SW 1271 (cell line): ENCODE results near the gene TOR4A.
"Not testable (repeated sequence)": the region's sequence is repeated elsewhere in the genome, so short reads cannot be mapped to it uniquely, and the experiment has no call there.

Experiments used
- DNase-seq, 2 experiments: peaks; one replicate each; lab custom pipeline; 2025; lab: John Stamatoyannopoulos, UW

The TOR4A gene

GRCh38 chr9:137252555-137253506, 24.7 kb upstream of the TOR4A start:
- DNase-seq = no peak

DNA sequence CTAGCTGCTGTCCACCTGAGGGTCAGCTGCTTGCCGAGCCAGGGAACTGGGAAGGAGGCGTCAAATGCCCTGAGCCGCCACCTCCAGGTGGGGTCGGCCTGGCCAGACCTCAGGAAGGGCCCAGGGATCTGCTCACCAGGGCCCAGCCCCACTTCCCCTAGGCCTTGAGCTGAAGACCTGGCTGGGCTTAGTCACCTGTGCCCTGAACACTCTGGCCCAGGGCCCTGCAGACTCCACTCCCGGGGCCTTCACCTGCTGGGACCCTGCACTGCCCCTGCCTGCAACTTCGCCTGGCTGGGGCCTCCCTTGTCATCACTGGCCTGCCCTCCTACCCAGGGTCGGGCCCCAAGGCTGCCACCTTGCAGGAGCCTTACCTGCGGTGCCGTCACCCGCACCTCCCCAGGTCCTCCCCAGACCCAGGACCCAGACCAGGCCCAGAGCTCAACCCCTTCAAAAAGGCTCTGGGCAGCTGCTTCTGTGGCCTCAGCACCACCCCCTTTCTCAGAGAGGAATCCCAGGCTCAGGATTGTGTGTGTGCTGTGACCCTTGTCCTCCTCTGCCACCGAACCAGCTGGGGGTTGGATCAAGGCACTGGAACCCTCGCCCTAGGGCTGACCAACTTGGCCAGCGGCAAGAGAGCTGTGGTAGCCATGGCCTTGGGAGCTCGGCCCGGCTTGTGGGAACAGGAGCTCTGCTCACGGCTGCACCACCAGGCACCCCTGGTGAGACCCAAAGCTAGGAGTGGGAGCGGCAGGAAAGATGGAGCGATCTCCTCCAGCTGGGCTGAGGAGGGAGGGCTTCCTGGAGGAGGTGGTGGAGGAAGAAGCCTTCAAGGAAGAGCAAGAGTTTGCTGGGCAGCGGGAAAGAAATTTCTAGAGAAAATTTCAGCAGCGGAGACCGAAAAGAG, 23.6 kb upstream of the TOR4A start:
- no peak for DNase-seq

- DNase-seq = peak; percentile 65 to 88
These were observed 22.7 kb upstream of the TOR4A start, which contains the start of gene NELFB for GRCh38 chr9:137254624-137255447. TSS of gene NELFB (plus strand) at chr9:137255327.

GRCh38 chr9:137255448-137256114, 21.9 kb upstream of the TOR4A start:
- peak in 1 of 2 experiments; percentile 53 for DNase-seq

DNA sequence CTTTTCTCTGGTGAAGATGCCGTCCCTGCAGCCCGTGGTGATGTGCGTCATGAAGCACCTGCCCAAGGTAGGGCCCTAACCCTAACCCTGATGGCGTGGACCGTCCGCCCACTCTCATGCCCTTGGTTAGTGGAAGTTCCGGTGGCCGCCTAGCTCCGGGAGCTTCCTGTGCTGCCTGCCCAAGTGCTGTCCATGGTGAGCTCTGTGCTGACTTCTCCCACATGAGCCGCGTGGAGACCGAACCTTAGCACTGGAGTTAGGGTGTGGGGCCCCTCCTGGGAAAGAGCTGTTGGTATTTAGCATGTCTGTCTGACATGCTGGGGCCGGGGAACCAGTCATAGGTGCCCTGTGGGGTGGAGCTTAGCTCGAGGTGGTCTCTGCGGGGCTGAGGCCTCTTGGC, 21.2 kb upstream of the TOR4A start:
- no peak for DNase-seq

DNA sequence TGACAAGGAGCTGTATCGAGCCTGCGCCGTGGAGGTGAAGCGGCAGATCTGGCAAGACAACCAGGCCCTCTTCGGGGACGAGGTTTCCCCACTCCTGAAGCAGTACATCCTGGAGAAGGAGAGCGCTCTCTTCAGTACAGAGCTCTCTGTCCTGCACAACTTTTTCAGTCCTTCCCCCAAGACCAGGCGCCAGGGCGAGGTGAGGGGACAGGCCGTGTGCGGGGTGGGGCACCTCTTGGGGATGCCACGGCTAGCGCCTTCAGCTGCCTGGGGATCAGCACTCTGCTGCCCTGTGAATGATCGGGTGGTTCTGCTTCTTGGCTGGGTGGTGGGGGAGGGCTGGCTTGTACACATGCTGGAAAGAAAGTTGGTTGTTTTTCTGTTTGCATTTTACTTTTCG, 20.7 kb upstream of the TOR4A start:
- DNase-seq = no peak

DNA sequence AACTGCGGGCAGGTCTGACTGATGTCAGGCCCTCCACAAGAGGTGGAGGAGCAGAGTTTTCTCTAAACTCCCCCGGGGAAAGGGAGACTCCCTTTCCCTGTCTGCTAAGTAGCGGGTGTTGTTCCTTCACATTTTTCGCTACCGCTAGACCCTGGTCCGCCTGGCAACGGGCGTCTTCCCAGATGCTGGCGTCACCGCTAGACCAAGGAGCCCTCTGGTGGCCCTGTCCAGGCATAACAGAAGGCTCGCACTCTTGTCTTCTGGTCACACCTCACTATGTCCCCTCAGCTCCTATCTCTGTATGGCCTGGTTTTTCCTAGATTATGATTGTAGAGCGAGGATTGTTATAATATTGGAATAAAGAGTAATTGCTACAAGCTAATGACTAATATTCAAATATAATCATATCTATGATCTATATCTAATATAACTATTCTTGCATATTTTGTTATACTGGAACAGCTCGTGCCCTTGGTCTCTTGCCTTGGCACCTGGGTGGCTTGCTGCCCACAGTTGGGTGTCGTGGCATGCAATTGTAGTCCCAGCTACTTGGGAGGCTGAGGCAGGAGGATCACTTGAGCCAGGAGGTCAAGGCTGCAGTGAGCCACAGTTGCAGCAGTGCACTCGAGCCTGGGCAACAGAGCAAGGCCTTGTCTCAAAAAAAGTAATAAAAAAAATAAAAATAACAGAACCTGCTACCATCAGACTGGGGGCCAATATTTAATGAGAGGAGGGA, 15.2 kb upstream of the TOR4A start:
- DNase-seq = not testable (repeated sequence)

- no peak for DNase-seq
These were observed 14.6 kb upstream of the TOR4A start for GRCh38 chr9:137262909-137263285.

GRCh38 chr9:137263506-137263905, 14.0 kb upstream of the TOR4A start:
- DNase-seq = no peak

DNA sequence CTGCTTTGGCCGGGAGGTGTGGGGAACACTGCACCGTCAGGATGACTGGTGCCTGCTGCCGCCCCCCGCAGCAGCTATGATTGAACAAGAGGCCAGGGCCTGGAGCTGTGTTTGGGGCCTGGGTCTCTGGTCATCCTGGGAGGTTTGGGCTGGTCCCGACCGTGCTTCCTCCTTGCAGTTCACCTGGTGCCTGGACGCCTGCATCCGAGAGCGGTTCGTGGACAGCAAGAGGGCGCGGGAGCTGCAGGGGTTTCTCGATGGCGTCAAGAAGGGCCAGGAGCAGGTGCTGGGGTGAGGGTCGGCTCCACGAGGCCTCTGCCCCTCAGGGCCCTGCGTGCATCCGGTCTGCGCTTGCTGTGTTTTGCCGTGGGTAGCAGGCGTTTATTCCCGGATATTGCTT, 13.5 kb upstream of the TOR4A start:
- DNase-seq = no peak

- DNase-seq = no peak
These were observed 11.9 kb upstream of the TOR4A start for GRCh38 chr9:137265496-137266161.

DNA sequence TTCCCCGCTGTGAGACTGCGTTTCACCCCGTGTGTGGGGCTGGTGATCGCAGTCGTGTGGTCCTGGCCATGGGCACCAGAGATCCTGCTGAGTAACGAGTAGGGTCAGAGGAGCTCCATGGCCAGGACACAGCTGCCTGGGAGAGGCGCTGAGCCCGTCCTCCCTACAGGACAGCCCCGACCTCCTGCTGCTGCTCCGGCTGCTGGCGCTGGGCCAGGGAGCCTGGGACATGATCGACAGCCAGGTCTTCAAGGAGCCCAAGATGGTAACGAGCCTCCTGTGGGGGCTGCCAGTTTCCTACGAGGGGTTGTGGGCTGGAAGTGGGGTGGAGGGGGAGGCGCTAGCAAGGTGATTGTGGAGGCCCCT, 11.4 kb upstream of the TOR4A start:
- DNase-seq = no peak

- no peak for DNase-seq
These were observed 10.7 kb upstream of the TOR4A start for GRCh38 chr9:137266585-137267453.

- DNase-seq = no peak
These were observed 9.6 kb upstream of the TOR4A start for GRCh38 chr9:137267933-137268355.

DNA sequence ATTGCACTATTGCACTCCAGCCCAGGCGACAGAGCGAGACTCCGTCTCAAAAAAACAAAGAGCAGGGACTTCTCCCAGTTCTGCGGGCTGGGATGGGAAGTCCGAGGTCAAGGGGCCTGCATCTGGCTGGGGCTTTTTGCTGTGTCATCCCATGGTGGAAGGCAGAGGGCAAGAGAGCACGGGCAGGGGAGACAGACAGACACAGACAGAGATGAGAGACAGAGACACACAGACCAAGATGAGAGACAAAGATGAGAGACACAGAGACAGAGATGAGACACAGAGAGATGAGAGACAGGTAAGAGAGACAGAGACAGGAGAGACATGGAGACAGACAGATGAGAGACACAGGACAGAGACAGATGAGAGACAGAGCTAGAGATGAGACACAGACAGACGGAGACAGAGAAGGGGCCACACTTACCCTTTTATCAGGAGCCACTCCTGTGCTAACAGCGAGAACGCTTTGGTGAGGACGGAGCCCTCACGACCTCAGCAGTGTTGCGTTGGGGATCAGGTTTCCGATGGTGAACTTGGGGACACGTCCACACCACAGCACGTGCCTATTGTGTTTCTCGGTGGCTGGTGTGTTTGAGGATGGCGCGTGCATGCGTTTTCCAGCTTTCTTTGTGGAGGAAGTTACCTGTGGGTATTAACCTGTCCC, 8.9 kb upstream of the TOR4A start:
- DNase-seq = no peak

GRCh38 chr9:137269231-137269772, 8.2 kb upstream of the TOR4A start:
- DNase-seq = no peak

DNA sequence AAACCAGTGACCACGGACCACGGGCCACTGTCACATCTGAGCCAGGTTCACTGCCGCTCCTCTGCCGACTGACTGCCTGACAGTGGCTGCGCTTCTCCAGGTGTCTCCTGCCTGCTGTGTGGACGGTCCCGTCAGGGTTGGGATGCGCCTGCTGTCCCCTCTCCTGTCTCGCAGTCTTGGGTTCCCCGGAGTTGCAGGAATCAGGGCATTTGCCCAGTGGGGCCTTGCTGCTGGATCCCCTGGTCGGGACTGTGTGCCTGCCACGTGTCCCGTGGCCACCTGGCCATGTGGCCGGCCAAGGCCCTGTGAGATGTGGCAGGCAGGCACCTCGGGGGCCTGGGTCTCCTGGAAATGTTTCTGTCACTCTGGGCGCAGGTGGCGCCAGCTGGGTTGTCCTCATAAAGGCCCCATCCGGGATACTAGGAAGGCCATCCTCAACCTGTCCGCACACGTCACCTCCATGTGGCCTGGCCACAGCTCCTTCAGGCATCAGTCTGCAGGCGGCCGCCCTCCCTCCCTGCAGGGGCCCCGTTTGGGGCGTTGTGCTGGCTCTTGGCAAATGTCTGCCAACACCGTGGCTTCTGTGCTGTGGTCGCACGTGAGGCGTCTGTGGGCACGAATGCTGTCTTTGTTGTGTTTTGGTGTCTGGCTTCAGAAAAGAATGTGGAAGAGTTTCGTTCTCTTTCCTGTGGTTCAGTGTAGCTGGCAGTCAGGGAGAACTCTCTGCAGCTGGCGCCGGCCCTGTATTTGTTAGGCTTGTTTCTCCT, 6.4 kb upstream of the TOR4A start:
- DNase-seq = no peak
